A673 (cell line): ENCODE results near the gene KIDINS220.

Experiments used
- CTCF ChIP-seq: fragments of 300-800, 200-600 bp; sonication (generic); conservative IDR thresholded peaks from 2 replicates; pipeline ENCODE4 v1.5.1; 2017; ENCODE audit warnings: low read depth, mild to moderate bottlenecking, antibody characterized with exemption, low read length, moderate library complexity, mixed read lengths
- EZH2 ChIP-seq: fragments of 200-600 bp; sonication (generic); IDR thresholded peaks from 2 replicates; pipeline ENCODE4 v1.6.1; 2017; ENCODE audit warnings: borderline replicate concordance, low read depth, mild to moderate bottlenecking, mixed read lengths, antibody characterized with exemption, low read length; ENCODE audit not compliant: poor library complexity, severe bottlenecking

DNA sequence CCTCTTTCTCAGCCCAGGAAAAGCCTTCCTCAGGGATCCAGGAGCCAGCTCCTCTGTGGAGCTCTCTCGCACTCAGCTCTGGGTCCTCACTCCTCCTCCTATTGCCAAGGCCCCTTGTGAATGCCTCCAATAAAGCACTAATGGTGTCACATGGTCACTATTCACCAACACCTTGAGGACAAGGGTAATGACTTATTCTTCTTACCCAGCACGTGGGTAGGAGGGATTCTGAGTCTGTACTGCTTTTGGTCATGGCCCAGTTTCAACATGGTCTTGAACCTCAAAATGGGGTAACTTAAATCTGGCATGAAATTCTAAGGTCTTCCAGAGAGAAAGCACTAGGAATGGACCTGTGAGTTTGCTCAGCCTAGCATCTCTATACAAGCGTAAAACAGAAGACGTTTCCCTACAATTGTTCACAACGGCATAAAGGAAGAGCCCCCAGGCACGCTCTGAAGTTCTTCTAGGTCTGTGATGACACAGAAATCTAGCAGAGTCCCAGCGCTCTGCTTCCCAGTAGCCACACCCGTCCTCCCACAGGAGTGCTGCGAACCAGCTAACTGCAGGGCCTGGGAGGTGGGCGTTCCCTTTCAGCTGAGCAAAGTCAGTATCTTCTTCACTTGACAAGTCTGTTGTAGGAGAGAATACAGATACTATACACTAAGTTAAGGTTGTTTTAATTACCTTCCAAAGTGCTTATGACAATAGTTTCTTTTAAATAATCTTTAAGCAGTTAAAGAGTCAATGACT, 14.6 kb upstream of the KIDINS220 start:
- TF ChIP-seq CTCF: no peak
- TF ChIP-seq EZH2: no peak
